ENCODE results near the gene LYPD6B.

LYPD6B gene

DNA sequence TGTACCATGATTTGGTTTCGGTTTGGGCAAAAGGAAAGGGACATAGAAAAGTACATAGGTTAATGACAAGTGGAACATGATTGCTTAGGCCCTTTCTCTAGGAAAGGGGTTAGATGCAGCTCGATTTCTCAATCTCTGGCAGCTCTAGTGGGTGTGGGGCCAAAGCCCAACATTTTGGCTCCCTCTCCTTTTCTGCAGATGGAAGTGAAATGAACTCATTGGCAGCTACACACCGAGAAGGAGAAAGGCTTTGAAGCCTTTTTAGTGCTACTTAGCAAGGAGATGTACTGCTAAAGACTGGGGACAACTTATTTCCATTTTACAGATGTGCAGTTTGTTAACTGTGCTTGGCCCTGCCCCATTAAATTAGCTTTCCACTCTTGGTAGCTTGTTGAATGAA is 93.8 kb downstream of the LYPD6B start:
- FAIRE-seq = no peak

GRCh38 chr2:149132901-149133300 is 94.4 kb downstream of the LYPD6B start:
- no peak for FAIRE-seq

GRCh38 chr2:149134335-149134923 is 95.9 kb downstream of the LYPD6B start:
- no peak for FAIRE-seq

GRCh38 chr2:149136111-149136510 is 97.6 kb downstream of the LYPD6B start:
- FAIRE-seq = no peak

DNA sequence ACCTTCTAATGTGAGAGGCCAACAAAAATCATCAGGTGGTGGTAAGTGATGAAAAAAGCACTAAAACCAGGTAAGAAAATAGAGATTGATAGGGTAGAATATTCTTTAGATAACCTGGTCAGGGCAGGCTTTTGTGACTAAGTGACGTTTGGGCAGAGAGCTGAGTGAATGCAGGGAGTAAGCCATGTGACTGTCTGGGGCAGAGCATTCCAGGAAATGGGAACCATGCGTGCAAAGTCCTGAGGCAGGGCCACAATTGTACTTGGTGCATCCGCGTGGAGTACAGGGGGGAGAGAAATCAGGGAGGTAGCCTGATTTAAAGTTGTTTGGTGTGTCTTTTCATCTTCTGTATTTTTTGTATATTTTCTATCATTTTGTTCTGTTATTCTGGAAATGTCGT is 102.5 kb downstream of the LYPD6B start:
- FAIRE-seq = no peak

DNA sequence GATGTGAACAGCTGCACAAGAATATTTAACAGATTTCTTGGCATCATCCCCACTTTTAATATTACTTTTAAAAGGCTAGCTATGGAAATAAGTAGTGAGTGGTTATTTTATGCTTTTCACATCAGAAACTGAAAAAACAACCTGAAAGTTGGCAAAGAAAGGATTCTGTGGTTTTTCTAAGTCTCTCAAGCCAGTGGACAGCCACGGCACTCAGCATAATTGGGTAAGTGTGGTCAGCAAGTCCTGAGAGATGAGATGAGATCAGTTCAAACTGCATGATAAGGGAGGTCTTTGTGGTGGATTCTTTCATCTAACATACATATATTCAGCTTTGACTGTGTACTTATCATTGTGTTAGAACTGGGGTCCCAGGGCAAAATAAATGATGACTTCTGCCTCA is 105.2 kb downstream of the LYPD6B start:
- no peak for FAIRE-seq

DNA sequence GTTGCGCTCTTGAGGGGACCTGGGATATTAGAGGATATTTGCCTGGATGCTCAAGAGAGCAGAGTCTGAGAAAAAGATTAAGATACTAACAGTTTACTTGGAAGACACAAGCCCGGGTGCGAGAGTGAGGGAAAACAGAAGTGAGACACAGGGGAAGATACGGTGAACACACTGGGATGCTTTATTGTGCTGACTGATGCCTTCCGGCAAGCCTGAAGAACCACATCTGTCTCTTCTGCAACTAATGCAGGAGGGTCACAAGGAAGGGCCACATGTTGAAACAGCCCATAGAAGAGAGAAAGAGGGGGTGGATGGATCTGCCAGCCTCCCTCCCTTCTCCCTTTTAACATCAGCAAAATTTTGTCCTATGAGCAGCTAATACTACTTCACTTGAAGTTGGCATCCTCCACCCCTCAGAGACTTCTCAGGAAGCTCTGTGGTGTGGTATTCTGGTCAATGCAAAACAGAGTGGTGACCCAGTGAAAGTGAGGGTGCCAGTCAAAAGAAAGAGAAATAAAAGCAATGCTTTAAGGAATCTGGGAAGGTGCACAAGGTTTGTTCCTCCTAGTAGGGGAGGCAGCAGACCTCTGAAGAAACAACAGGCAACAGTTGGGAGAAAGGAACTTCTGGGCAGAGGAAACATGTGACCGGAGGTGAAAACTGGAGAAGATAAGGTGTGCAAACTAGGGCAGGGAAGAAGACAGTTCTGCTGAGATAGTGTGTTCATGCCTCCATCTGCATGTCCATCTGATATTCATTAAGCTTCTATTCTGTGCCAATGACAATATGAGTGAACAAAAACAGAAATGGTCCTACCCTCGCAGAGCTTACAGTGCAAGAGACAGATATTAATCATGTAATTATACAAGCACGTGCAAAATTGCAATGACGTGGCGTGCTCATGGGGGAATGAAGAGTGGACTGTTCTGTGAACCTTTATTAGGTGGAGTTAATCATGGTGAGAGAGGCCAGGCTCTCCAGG is 107.1 kb downstream of the LYPD6B start:
- no peak for FAIRE-seq

DNA sequence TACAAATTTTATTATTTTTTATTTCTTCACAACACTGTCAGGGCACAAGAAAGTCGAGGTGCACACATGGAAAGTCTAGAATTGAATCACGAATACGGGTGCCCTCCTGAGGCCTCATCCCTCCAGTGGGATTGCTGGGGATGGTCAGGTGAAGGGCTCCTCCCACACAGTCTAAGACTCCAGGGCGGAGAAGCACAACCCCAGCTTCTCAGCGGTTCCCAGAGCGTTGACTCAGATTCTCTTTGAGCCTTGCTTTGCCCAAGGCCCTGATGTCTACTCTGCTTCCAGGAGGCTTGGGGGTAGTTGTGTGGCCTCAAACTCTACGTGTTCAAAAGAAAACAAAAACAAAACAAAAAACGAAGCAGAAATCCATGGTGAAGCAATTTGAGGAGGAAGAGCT is 108.4 kb downstream of the LYPD6B start:
- FAIRE-seq = no peak

DNA sequence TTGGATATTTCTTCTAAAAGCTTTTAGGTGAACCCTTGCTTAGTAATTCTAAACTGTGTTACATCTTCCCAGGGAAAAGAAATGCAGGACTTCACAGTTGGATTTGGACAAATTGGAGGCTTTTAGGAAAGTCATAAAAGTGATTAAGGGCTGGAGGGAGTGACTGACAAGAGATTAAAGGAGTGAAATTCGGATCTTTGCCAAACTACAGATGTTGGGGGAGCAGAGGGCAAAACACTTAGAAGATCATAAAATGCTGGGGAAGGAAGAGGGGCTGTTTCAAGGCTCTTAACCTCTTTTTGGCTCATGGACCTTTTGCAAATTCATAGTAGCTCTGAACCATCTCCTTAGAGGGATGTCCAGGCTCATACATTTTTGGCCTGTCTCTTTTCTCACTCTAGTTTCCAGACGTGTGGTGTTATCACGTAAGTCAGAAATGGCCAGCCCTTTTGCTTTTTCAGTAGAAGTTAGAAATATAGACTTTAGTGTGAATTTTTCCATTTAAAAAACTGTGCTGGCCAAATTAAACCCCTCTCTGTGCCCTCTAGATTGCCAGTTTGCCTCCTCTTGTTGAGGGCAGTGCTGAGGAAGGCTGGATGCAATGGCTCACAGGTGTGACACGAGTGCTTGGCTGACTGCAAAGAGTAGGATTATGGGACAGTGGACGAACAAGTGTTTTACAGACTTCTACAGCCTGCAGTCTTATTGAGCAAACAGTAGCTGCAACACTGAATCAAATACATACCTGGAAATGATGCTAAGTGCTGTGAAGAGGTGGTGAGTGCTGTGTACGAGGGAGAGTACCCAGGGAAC is 109.9 kb downstream of the LYPD6B start:
- FAIRE-seq = no peak

DNA sequence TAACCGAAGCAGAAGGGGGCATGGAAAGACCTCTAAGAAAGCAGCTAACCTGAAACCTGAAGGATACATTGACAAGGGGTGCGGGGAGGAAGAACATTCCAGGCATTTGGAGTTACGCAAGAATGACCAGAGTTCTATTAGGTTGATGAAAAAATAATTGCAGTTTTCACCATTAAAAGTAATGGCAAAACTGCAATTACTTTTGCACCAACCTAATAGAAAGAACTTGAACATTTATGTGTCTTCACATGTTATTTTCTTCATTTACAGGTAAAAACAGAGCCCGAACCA is 110.5 kb downstream of the LYPD6B start:
- FAIRE-seq = no peak

- FAIRE-seq = no peak
Measured at GRCh38 chr2:149152469-149152953, 114.0 kb downstream of the LYPD6B start.

- FAIRE-seq = no peak
Measured at GRCh38 chr2:149155196-149155969, 116.9 kb downstream of the LYPD6B start.

- FAIRE-seq = no peak
Measured at GRCh38 chr2:149155988-149156387, 117.5 kb downstream of the LYPD6B start.

DNA sequence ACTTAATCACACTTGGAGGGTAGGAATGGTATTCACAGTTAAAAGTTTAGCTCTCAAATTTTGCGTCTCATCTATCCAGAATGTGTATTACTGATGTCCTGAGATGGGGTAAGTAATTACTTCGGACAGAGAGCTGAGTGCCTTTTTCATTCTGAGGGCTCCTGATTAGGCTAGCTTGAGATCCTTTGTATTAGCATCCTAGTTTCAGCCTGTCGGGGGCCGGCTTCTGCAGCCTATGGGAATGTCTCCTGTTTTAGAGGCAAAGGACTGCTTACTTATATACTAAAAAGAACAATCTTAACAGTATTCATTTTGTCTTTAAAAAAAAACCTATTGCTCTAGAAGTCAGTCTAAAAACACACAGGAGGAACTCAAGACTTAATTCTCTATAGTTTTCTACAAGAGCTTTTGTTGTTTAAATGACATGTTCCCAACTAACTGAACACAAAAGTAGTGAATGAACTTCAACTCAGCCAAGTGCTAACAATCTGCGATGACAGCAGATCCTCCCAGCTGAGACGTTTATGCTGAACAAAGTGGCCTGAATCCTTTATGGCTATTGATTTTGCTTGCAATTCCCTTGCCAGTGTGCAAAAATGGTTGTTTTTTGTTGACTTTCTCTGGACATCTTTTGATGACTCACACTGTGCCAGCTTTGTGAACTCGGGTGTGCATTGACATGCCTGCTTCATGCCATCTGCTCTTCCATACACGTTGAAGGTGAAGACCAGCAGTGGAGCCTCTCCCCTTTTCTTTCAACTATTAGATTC is 118.7 kb downstream of the LYPD6B start:
- no peak for FAIRE-seq

GRCh38 chr2:149158957-149159356 is 120.5 kb downstream of the LYPD6B start:
- no peak for FAIRE-seq

DNA sequence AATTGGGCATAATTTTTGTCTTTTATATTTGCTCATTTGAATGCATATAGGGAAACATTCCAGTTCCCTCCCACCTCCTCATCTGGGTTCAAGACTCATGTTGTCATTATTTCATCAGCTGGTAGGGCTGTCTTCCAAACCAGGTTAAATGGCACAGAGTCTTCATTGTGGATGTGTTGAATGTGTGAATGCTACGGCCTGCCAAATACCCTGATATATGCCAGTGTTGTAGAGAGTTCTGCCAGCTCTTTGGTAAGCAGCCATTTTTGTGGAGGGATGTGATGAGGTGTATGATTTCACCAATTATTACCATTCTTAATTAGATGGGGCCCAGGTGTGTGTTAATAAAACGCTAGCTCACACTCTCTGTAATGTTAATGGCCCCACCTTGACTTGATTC is 121.7 kb downstream of the LYPD6B start:
- FAIRE-seq = no peak

DNA sequence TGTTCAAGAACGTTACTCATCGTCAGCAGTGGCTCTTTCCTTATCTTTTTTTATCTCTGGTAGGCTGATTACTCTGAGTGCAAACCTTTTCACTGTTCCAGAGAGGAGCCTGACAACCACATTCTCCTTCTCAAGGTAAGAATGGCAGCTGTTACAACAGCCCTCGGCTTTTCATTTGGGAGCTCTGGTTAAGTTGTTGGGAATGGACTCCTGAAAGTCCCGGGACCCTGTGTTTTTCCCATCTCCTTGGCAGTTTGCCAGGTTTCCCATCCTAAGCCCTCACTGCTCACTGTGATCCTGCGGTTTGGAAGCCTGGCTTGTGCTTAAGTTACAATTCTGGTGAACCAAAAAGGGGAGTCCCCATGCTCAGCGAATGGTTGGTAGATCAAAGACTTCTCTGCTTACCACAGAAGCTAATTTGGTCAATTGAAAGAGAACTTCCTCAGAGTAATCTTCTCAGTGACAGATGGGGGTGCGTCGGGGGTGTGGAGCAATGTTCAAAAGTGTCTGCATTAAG is 122.3 kb downstream of the LYPD6B start:
- FAIRE-seq = no peak

GRCh38 chr2:149161481-149162225 is 123.2 kb downstream of the LYPD6B start:
- FAIRE-seq = no peak

DNA sequence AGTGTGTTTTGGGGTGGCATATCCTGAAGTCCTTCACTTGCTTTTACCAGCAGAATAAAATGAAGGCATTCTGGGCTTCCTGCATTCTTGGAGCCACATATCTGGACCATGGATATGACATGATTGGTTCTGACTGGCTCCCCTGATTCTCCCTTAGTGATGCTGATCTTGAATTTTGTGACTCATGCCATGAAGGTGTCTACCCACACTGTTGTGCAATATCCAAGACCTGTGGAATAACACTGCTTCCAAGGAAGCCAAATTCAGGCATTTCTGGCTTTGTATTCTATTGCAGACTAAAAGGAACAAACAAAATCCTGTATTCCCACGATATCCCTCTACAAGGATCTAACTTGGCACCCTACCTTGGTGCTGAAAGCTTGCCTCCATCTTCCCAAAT is 125.8 kb downstream of the LYPD6B start:
- no peak for FAIRE-seq

DNA sequence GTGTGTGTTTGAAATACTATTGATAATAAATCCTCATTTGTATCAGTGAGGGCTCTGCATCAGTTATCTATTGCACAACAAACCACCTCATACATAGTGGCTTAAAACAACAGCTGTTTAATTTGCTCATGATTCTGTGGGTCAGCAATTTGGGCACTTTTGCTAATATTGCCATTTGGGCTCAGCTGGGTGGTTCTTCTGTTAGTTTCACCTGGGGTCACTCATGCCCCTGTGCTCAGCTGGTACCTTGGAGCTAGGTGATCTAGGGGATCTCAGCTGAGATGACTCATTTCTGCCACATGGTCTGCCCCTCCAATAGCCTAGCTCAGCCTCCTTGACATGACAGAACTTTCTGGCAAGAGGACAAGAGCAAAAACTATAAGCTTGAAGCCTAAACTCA is 126.3 kb downstream of the LYPD6B start:
- FAIRE-seq = no peak

Measured in G401.6 (cell line).